NCI-H2081 (cell line): Measurements from ENCODE around the gene CASZ1.
A peak's percentile ranks its signal among the peaks of the same experiment; 100 is the strongest.

ENCODE experiments used
- DNase-seq, 2 experiments: peaks; one replicate each; lab custom pipeline; 2025; lab: John Stamatoyannopoulos, UW

CASZ1 gene

GRCh38 chr1:10745886-10746455 is 50.5 kb downstream of the CASZ1 start:
- DNase-seq, result no peak

GRCh38 chr1:10745383-10745782 is 51.1 kb downstream of the CASZ1 start:
- no peak for DNase-seq

GRCh38 chr1:10744654-10745238 is 51.7 kb downstream of the CASZ1 start:
- DNase-seq, result no peak

GRCh38 chr1:10744029-10744428 is 52.4 kb downstream of the CASZ1 start:
- DNase-seq, result no peak

- DNase-seq, result no peak
Observed at GRCh38 chr1:10741696-10742095, 54.8 kb downstream of the CASZ1 start.

GRCh38 chr1:10740123-10740522 is 56.3 kb downstream of the CASZ1 start:
- DNase-seq, result no peak

- no peak for DNase-seq
Observed at GRCh38 chr1:10739589-10739988, 56.9 kb downstream of the CASZ1 start.

GRCh38 chr1:10738061-10739058 is 58.1 kb downstream of the CASZ1 start:
- peak; percentile 35 to 63 for DNase-seq

- DNase-seq, result no peak
Observed at GRCh38 chr1:10737651-10738050, 58.8 kb downstream of the CASZ1 start.

- peak; percentile 77 to 89 for DNase-seq
Observed at GRCh38 chr1:10736634-10737586, 59.5 kb downstream of the CASZ1 start.

GRCh38 chr1:10735563-10736305 is 60.7 kb downstream of the CASZ1 start:
- DNase-seq, result no peak

- peak in 1 of 2 experiments; percentile 38 for DNase-seq
Observed at GRCh38 chr1:10734962-10735544, 61.4 kb downstream of the CASZ1 start.

GRCh38 chr1:10734375-10734774 is 62.1 kb downstream of the CASZ1 start:
- DNase-seq, result no peak

GRCh38 chr1:10733474-10734366 is 62.7 kb downstream of the CASZ1 start:
- DNase-seq, result peak in 1 of 2 experiments; percentile 12

GRCh38 chr1:10730985-10731384 is 65.5 kb downstream of the CASZ1 start:
- DNase-seq, result no peak

GRCh38 chr1:10728595-10729410 is 67.6 kb downstream of the CASZ1 start:
- peak in 1 of 2 experiments; percentile 19 for DNase-seq

GRCh38 chr1:10727751-10728232 is 68.7 kb downstream of the CASZ1 start:
- DNase-seq, result peak; percentile 80 to 90

- DNase-seq, result peak in 1 of 2 experiments; percentile 50
Observed at GRCh38 chr1:10726355-10726754, 70.1 kb downstream of the CASZ1 start.
